ENCODE results near the gene CYP2W1.
"Not testable (repeated sequence)": the region's sequence is repeated elsewhere in the genome, so short reads cannot be mapped to it uniquely, and the experiment has no call there.

The CYP2W1 gene

DNA sequence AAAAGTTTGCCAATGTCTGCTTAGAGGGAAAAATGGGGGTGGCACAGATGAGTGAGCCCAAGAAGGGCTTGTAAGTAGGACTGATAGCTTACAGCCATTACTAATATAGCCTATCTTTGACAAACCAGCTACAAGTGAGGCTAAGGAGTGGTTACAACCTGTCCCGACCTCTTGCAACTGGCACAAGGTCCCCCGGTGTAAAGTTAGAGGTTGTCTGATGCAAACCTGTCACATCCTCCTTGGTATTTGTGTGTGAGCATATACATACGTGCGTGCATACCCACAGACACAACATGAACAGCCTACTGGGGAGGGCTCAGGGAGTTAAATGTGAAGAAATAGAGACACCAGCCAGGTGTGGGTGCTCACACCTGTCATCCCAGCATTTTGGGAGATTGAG is 43.1 kb upstream of the CYP2W1 start:
- no peak overlapping the region for H3K9ac ChIP-seq
- peaks cover 27% of the 10 kb centered on the region; the same call in 1 of the 2 replicates for H3K36me3 ChIP-seq
- H3K4me1 ChIP-seq: peaks cover 41% of the 10 kb centered on the region
- peaks cover 9% of the 10 kb centered on the region; the same call in 1 of the 2 replicates for H3K27me3 ChIP-seq
- no peak overlapping the region for H3K4me3 ChIP-seq
- no peak overlapping the region for H3K27ac ChIP-seq
- H3K9me3 ChIP-seq: peaks cover 13% of the 10 kb centered on the region; the same call in 1 of the 2 replicates
- no peak overlapping the region for H3K4me2 ChIP-seq
- H4K20me1 ChIP-seq: peaks cover 66% of the 10 kb centered on the region
- TF ChIP-seq Cebpa-rat (IDR thresholded peaks at IDR 0.05): no peak

GRCh38 chr7:940599-941408 is 42.2 kb upstream of the CYP2W1 start:
- no peak for TF ChIP-seq Cebpa-rat (IDR thresholded peaks at IDR 0.05)
- H3K4me2 ChIP-seq: peak overlapping the region; percentile 28; the same call in 1 of the 2 replicates
- H3K27ac ChIP-seq: no peak overlapping the region
- H4K20me1 ChIP-seq: peaks cover 66% of the 10 kb centered on the region
- H3K9me3 ChIP-seq: peaks cover 13% of the 10 kb centered on the region; the same call in 1 of the 2 replicates
- H3K4me3 ChIP-seq: no peak overlapping the region
- peaks cover 30% of the 10 kb centered on the region; the same call in 1 of the 2 replicates for H3K36me3 ChIP-seq
- peaks cover 9% of the 10 kb centered on the region; the same call in 1 of the 2 replicates for H3K27me3 ChIP-seq
- H3K9ac ChIP-seq: no peak overlapping the region
- H3K4me1 ChIP-seq: peaks cover 31% of the 10 kb centered on the region

- Histone ChIP-seq H3K4me1 (peaks cover 11% of the 10 kb centered on the region; the same call in 1 of the 2 replicates), H4K20me1 (peaks cover 58% of the 10 kb centered on the region), H3K36me3 (peaks cover 27% of the 10 kb centered on the region; the same call in 1 of the 2 replicates), H3K9me3 (peaks cover 13% of the 10 kb centered on the region; the same call in 1 of the 2 replicates)
- H3K9ac ChIP-seq, H3K4me3 ChIP-seq, H3K27ac ChIP-seq, H3K27me3 ChIP-seq, H3K4me2 ChIP-seq: not testable (repeated sequence)
Measured at GRCh38 chr7:943793-944192, 39.2 kb upstream of the CYP2W1 start.

- no peak overlapping the region for H3K9ac ChIP-seq
- peaks cover 20% of the 10 kb centered on the region for H3K4me1 ChIP-seq
- H3K27ac ChIP-seq: no peak overlapping the region
- H3K27me3 ChIP-seq: peaks cover 9% of the 10 kb centered on the region; the same call in 1 of the 2 replicates
- no peak for TF ChIP-seq Cebpa-rat (IDR thresholded peaks at IDR 0.05)
- peaks cover 12% of the 10 kb centered on the region; the same call in 1 of the 2 replicates for H3K9me3 ChIP-seq
- peaks cover 31% of the 10 kb centered on the region for H3K36me3 ChIP-seq
- H3K4me3 ChIP-seq: no peak overlapping the region
- H4K20me1 ChIP-seq: peaks cover 67% of the 10 kb centered on the region
- no peak overlapping the region for H3K4me2 ChIP-seq
Measured at GRCh38 chr7:944744-945143, 38.2 kb upstream of the CYP2W1 start.

DNA sequence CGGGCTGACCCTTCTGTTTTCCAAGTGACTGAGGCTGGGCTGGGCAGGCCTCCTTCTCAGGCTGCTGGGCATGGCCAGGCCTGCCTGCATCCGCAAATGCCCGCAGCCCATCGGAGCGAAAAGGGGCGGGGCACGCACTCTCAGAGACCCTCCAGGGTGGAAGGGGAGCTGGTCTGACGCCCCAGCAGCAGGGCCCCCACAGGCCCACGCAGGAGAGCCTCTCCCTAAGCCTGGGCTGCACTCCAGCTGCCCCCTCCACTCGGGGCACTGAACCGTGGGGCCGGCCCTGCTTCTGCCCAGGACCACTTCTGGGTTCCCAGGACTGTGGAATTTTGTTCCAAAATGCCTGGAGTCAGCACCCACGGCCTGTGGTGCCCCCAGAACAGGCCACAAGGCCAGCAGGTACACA is 37.8 kb upstream of the CYP2W1 start:
- Histone ChIP-seq H3K36me3 (peaks cover 29% of the 10 kb centered on the region), H3K4me1 (peaks cover 24% of the 10 kb centered on the region), H3K9me3 (peaks cover 8% of the 10 kb centered on the region; the same call in 1 of the 2 replicates), H3K27me3 (peaks cover 9% of the 10 kb centered on the region; the same call in 1 of the 2 replicates), H3K4me2 (no peak overlapping the region), H3K4me3 (no peak overlapping the region), H3K27ac (no peak overlapping the region), H4K20me1 (peaks cover 67% of the 10 kb centered on the region), H3K9ac (no peak overlapping the region)
- no peak for TF ChIP-seq Cebpa-rat (IDR thresholded peaks at IDR 0.05)

DNA sequence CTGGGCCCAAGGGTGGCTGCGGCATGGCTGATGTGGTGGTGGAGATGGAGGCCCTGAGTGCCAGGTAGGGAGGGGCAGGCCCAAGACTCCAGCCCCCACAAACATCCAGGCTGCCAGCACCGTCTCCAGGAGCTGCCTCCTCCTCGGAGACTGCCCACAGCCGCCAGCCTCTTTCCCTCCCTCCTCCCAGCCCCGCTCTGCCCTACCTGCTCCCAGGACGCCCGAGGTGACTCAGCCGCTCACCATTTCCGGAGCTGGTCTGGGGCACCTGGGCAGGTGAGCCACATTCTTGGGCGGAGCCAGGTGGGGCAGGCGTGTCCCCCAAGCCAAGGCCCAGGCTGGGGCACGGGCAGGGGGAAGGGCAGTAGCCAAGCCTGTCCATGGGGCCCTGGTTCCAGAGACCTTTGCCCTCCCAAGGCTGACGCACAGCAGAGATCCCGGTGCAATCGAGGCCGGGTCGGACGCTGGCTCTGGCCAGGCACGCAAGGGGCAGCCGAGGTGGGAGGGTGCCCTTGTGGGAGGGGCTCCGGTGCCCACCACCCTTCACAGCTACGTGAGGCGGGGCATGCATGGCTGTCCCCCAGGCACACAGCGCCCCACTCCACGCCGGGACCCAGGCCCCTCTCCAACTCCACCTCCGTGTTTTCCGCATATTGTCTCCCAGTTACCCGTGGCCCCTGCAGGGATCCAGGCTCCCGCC is 37.3 kb upstream of the CYP2W1 start:
- peaks cover 25% of the 10 kb centered on the region for H3K4me1 ChIP-seq
- H3K36me3 ChIP-seq: peaks cover 26% of the 10 kb centered on the region
- H3K27me3 ChIP-seq: peaks cover 9% of the 10 kb centered on the region; the same call in 1 of the 2 replicates
- no peak overlapping the region for H3K4me2 ChIP-seq
- H3K4me3 ChIP-seq: no peak overlapping the region
- H3K9ac ChIP-seq: no peak overlapping the region
- no peak for TF ChIP-seq Cebpa-rat (IDR thresholded peaks at IDR 0.05)
- H3K27ac ChIP-seq: no peak overlapping the region
- peaks cover 62% of the 10 kb centered on the region for H4K20me1 ChIP-seq
- peaks cover 2% of the 10 kb centered on the region; the same call in 1 of the 2 replicates for H3K9me3 ChIP-seq

GRCh38 chr7:946256-946996 is 36.6 kb upstream of the CYP2W1 start:
- H3K9me3 ChIP-seq: no peaks in the 10 kb centered on the region
- no peak overlapping the region for H3K27ac ChIP-seq
- H3K9ac ChIP-seq: no peak overlapping the region
- no peak overlapping the region for H3K4me3 ChIP-seq
- no peak for TF ChIP-seq Cebpa-rat (IDR thresholded peaks at IDR 0.05)
- peaks cover 26% of the 10 kb centered on the region for H3K36me3 ChIP-seq
- H3K4me2 ChIP-seq: no peak overlapping the region
- H4K20me1 ChIP-seq: peaks cover 54% of the 10 kb centered on the region
- H3K4me1 ChIP-seq: peaks cover 27% of the 10 kb centered on the region
- H3K27me3 ChIP-seq: peaks cover 9% of the 10 kb centered on the region; the same call in 1 of the 2 replicates

- H3K4me2 ChIP-seq: no peak overlapping the region
- H3K4me3 ChIP-seq: no peak overlapping the region
- peaks cover 4% of the 10 kb centered on the region; the same call in 1 of the 2 replicates for H3K27me3 ChIP-seq
- H3K27ac ChIP-seq: no peak overlapping the region
- H3K4me1 ChIP-seq: peaks cover 35% of the 10 kb centered on the region
- no peak for TF ChIP-seq Cebpa-rat (IDR thresholded peaks at IDR 0.05)
- H3K9ac ChIP-seq: no peak overlapping the region
- H4K20me1 ChIP-seq: peaks cover 53% of the 10 kb centered on the region
- H3K36me3 ChIP-seq: peaks cover 26% of the 10 kb centered on the region
- no peaks in the 10 kb centered on the region for H3K9me3 ChIP-seq
Measured at GRCh38 chr7:947391-948210, 35.4 kb upstream of the CYP2W1 start.
